Ovary (tissue), 9 donors: ENCODE data around the gene PKP1. TPM values are rescaled to one million over a fixed set of nuclear protein-coding genes. Genes with fewer than 3 reads are reported as not detected.

Experiments used
- DNase-seq, 5 donors: peaks; one replicate each; pipeline ENCODE4 v3.0.0-alpha.2; 2019 to 2020
- H3K27ac ChIP-seq, 2 donors: fragments of 200-600 bp; one replicate each; pipeline versions ENCODE4 v1.5.1 to v1.8.0; 2019 to 2022
- H3K27me3 ChIP-seq: fragments of 200-600 bp; one replicate; pipeline ENCODE4 v1.8.0; 2022
- H3K36me3 ChIP-seq: fragments of 200-600 bp; sonication (generic); one replicate; pipeline ENCODE4 v1.5.1; 2019
- H3K4me1 ChIP-seq: one replicate; pipeline ENCODE4 v1.8.1; 2013; ENCODE audit warnings: mild to moderate bottlenecking, moderate library complexity; ENCODE audit not compliant: insufficient read depth
- H3K4me3 ChIP-seq: fragments of 200-600 bp; sonication (generic); one replicate; pipeline ENCODE4 v1.5.1; 2017
- H3K9me3 ChIP-seq, 2 donors: fragments of 200-600 bp in 1 of 2; sonication (generic) in 1 of 2; one replicate each; pipeline versions ENCODE4 v1.5.1 to v1.8.1; 2013 to 2019; ENCODE audit warnings: mild to moderate bottlenecking in 1 of 2, moderate library complexity in 1 of 2
- CTCF ChIP-seq, 3 donors: fragments of 450-650 bp in 2 of 3; fragments of 200-600 bp in 1 of 3; IDR thresholded peaks; one replicate each; pipeline versions ENCODE4 v1.5.1 to v1.8.0; 2016 to 2022; ENCODE audit warnings: antibody characterized with exemption in 3 of 3, mild to moderate bottlenecking in 1 of 3
- EP300 ChIP-seq: sonication (generic); formaldehyde crosslinking; IDR thresholded peaks from one replicate; pipeline ENCODE4 v1.6.1; 2017; ENCODE audit warnings: antibody characterized with exemption
- POLR2A ChIP-seq: fragments of 450-650 bp; IDR thresholded peaks from one replicate; pipeline ENCODE4 v1.6.1; 2017; ENCODE audit warnings: antibody characterized with exemption, mild to moderate bottlenecking, moderate library complexity
- WGBS, 3 donors: extraction: QIAGEN DNeasy Blood & Tissue Kit in 1 of 3; methylation state at CpG; one replicate each; pipeline versions ENCODE4 v1.1.5 to v1.1.7; 2013 to 2017; 5-methylcytosine and 5-hydroxymethylcytosine counted together
- intact Hi-C, 4 donors: fragments of 100-400 bp; cut with DNase I; formaldehyde crosslinking; loops; one replicate each; pipeline versions ENCODE4 v1.11.0 to v1.15.1; 2022 to 2023
- polyA plus RNA-seq, 2 donors: library from polyadenylated mRNA; stranded (reverse); fragments of 200-250 nt in 1 of 2; fragments of 350-450 nt in 1 of 2; fragmentation: Illumina TruSeq in 1 of 2; extraction: RNeasy Lipid Tissue Mini Kit (QIAGEN cat#74804) in 1 of 2; gene quantifications; one replicate each; pipeline ENCODE4 v1.2.3, GENCODE V29; 2013 to 2014
- total RNA-seq, 7 donors: library from RNA; depleted of rRNA in 2 of 7; stranded (reverse); fragments of >200 nt in 2 of 7; fragmentation: NEBNext Ultra II Directional in 3 of 7; extraction: Animal tissue kit (Norgen Biotek cat#: 25700) in 3 of 7; gene quantifications; one replicate each; pipeline versions ENCODE4 v1.1.0 to v1.2.4, GENCODE V29; 2016 to 2023
- donor health status: DM: no; HTN: no; CAD: no; lungs with moderate emphysema.
- donor health status: DM: no; HTN: no; CAD: no.
- donor health status: Bipolar disorder and iron deficiency.
- donor health status: DM: yes; HTN: yes; CAD: no.
- donor health status: DM: no; HTN: no; CAD: no.
- donor health status: DM: yes; HTN: yes; CAD: no.

PKP1 gene
- total and polyA plus RNA-seq, 9 donors, result 0.05 to 0.48 (median 0.18) TPM; not detected in 2

- no peaks in the 10 kb centered on the region for H3K27me3 ChIP-seq
- TF ChIP-seq CTCF (IDR thresholded peaks at IDR 0.05) (no peak), EP300 (no peak), POLR2A (no peak)
- no peaks in the 10 kb centered on the region for H3K36me3 ChIP-seq
- no peak overlapping the region for H3K4me3 ChIP-seq
- 57 to 78% (median 68%) methylated on average over 4 of the region's 4 CpGs for WGBS, 3 donors
- intact Hi-C loops, result no loop called here
- no peaks in the 10 kb centered on the region for H3K9me3 ChIP-seq
- no peak for DNase-seq
- H3K4me1 ChIP-seq, result no peaks in the 10 kb centered on the region
- H3K27ac ChIP-seq, result no peak overlapping the region
Measured at GRCh38 chr1:201329801-201330200, 46.5 kb downstream of the PKP1 start.

DNA sequence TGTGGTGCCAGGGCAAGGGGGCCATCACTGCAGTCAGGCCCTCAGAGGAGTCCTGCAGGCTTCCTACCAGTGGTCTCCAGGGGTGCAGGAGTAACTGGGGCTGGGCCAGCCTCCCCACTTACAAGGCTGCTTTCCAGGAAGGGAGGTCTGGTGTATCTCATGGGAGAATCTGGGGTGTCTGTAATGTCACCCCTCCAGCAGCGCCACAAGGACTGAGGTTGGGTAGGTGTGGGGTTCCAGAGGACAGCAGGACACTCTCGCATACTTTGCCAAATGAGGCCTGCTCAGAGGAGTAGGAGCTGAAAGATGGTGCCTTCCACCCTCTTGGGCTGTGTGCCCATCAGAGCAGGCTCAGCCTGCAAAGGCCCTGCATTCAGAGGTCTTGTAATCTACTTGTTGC lies 47.2 kb downstream of the PKP1 start:
- H3K36me3 ChIP-seq, result no peaks in the 10 kb centered on the region
- H3K4me3 ChIP-seq, result no peak overlapping the region
- H3K27ac ChIP-seq, result no peak overlapping the region
- no peak for TF ChIP-seq POLR2A
- TF ChIP-seq EP300, result no peak
- no peak for TF ChIP-seq CTCF (IDR thresholded peaks at IDR 0.05)
- intact Hi-C loops, result no loop called here
- H3K9me3 ChIP-seq, result no peaks in the 10 kb centered on the region
- H3K4me1 ChIP-seq, result no peaks in the 10 kb centered on the region
- no peaks in the 10 kb centered on the region for H3K27me3 ChIP-seq
- no peak for DNase-seq
- WGBS, 3 donors, result 85 to 100% (median 98%) methylated on average over 2 of the region's 2 CpGs

DNA sequence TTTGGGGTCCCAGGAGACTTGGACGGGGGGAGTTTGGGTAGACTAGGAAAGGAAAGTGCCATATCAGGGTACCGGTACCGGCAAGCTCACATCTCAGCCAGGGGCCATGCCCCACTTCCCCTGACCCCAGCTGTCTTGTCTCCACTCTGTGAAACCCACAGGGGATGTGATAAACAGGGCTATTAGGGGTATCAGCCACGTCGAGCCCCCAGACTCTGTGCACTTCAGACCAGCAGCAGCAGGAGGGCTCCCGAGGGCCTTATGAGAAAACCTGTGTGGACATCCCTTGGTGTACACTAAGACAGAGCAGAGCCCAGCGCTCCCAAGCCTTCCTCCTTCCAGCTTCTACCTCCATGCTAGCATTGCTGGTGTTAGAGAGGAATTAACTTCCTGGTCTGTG lies 47.9 kb downstream of the PKP1 start:
- intact Hi-C loops, result no loop called here
- H3K4me3 ChIP-seq, result no peak overlapping the region
- WGBS, 3 donors, result 83 to 88% (median 84%) methylated on average over 7 of the region's 7 CpGs
- no peaks in the 10 kb centered on the region for H3K36me3 ChIP-seq
- no peaks in the 10 kb centered on the region for H3K9me3 ChIP-seq
- no peak for DNase-seq
- H3K4me1 ChIP-seq, result no peaks in the 10 kb centered on the region
- H3K27me3 ChIP-seq, result no peaks in the 10 kb centered on the region
- TF ChIP-seq CTCF (IDR thresholded peaks at IDR 0.05), result no peak
- no peak for TF ChIP-seq POLR2A
- TF ChIP-seq EP300, result no peak
- H3K27ac ChIP-seq, result no peak overlapping the region

GRCh38 chr1:201332021-201332420 lies 48.7 kb downstream of the PKP1 start:
- H3K4me1 ChIP-seq, result no peaks in the 10 kb centered on the region
- TF ChIP-seq EP300, result no peak
- TF ChIP-seq CTCF (IDR thresholded peaks at IDR 0.05), result no peak
- TF ChIP-seq POLR2A, result no peak
- no peaks in the 10 kb centered on the region for H3K36me3 ChIP-seq
- DNase-seq, result no peak
- H3K27me3 ChIP-seq, result no peaks in the 10 kb centered on the region
- 92 to 93% (median 92%) methylated on average over 8 of the region's 8 CpGs for WGBS, 3 donors
- intact Hi-C loops, result no loop called here
- no peak overlapping the region for H3K4me3 ChIP-seq
- no peaks in the 10 kb centered on the region for H3K9me3 ChIP-seq
- H3K27ac ChIP-seq, result no peak overlapping the region
